Glutamatergic neuron (in vitro differentiated cells): ENCODE data around the gene MORC2. TPM values are rescaled to one million over a fixed set of nuclear protein-coding genes. Genes with fewer than 3 reads are reported as not detected.

ENCODE experiments used
- DNase-seq: peaks from one replicate; pipeline ENCODE4 v3.0.0; 2022
- H3K27ac Mint-ChIP-seq: one replicate; pipeline ENCODE4 v1.8.0; 2020; ENCODE audit warnings: mild to moderate bottlenecking, mixed read lengths, inconsistent platforms; ENCODE audit not compliant: unreplicated experiment
- H3K27me3 Mint-ChIP-seq: one replicate; pipeline ENCODE4 v1.8.0; 2020; ENCODE audit warnings: mild to moderate bottlenecking, moderate library complexity, mixed read lengths, inconsistent platforms; ENCODE audit not compliant: unreplicated experiment
- H3K36me3 Mint-ChIP-seq: one replicate; pipeline ENCODE4 v1.8.0; 2020; ENCODE audit warnings: mild to moderate bottlenecking, mixed read lengths, inconsistent platforms; ENCODE audit not compliant: unreplicated experiment
- H3K4me1 Mint-ChIP-seq: one replicate; pipeline ENCODE4 v1.8.0; 2020; ENCODE audit warnings: mild to moderate bottlenecking, low read depth, mixed read lengths, inconsistent platforms; ENCODE audit not compliant: unreplicated experiment
- H3K4me3 Mint-ChIP-seq: one replicate; pipeline ENCODE4 v1.8.0; 2020; ENCODE audit warnings: mild to moderate bottlenecking, mixed read lengths, inconsistent platforms; ENCODE audit not compliant: unreplicated experiment
- H3K9me3 Mint-ChIP-seq: one replicate; pipeline ENCODE4 v1.8.0; 2020; ENCODE audit warnings: mild to moderate bottlenecking, moderate library complexity, mixed read lengths, inconsistent platforms; ENCODE audit not compliant: unreplicated experiment
- total RNA-seq: library from RNA; stranded (reverse); fragmentation: NEBNext Ultra II Directional; extraction: Animal tissue kit (Norgen Biotek cat#: 25700); gene quantifications from one replicate; pipeline ENCODE4 v1.2.1, GENCODE V29; 2021; ENCODE audit not compliant: unreplicated experiment
- TF ChIP-seq, protein P1 (sequence below): fragments of 200-600 bp; sonication (generic); IDR thresholded peaks from one replicate; pipeline ENCODE4 v1.5.0; 2021; ENCODE audit not compliant: partially characterized antibody, unreplicated experiment

The MORC2 gene
- total RNA-seq, 1 donor from 2014 or later, result 72.8 TPM

DNA sequence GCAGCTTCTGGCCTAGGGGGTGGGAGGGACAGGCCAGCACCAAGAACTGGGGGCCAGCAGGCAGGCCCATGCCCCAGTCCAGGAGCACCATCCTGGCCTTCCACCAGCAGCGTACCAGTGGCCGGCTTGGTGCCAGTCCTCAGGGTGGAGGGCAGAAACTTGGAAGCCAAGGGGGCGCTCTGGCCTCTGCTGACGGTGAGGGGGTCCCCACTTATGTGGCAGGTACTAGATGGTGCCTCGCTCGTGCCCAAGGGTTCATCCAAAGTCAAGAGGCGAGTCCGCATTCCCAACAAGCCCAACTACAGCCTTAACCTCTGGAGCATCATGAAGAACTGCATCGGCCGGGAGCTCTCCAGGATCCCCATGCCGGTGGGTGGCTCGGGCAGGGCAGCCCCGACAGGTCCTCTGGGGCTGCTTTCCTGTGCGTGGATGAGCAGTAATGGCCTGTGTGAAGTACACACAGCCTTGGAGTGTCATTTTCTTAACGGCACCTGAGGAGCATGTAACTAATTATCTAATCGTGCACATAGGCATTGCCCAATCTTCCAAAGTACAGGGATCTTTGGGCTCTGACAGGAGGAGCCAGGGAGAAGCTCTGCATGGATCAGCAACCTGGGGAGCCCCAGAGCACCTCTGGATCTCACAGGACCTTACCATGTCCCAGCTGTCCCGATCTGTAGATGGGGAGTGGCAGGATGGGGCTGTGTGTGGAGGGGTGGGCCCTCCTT, 79.1 kb downstream of the MORC2 start:
- Mint-ChIP-seq H3K4me3 (no peak overlapping the region), H3K27me3 (peaks cover 7% of the 10 kb centered on the region)

DNA sequence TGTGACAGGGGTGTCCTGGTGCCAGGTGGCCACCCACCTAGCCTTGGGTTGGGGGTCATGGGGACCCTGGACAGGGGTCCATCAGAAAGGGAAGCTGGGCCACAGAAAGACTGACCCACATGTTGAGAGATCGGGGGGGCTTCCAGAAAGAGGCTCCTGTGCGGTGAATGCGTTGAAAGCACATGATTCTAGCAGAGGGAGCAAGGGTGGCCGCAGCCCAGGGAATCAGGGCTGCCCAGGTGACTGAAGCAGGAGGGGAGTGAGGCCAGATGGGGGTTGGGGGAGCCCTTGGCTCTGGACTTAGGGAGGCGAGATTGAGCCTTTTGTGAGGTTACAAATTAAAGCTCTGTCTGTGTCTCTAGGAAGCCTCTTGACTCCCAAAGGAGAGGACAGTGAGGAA, 80.7 kb downstream of the MORC2 start:
- TF ChIP-seq, protein P1, sequence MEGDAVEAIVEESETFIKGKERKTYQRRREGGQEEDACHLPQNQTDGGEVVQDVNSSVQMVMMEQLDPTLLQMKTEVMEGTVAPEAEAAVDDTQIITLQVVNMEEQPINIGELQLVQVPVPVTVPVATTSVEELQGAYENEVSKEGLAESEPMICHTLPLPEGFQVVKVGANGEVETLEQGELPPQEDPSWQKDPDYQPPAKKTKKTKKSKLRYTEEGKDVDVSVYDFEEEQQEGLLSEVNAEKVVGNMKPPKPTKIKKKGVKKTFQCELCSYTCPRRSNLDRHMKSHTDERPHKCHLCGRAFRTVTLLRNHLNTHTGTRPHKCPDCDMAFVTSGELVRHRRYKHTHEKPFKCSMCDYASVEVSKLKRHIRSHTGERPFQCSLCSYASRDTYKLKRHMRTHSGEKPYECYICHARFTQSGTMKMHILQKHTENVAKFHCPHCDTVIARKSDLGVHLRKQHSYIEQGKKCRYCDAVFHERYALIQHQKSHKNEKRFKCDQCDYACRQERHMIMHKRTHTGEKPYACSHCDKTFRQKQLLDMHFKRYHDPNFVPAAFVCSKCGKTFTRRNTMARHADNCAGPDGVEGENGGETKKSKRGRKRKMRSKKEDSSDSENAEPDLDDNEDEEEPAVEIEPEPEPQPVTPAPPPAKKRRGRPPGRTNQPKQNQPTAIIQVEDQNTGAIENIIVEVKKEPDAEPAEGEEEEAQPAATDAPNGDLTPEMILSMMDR, result no peak
- peaks cover 8% of the 10 kb centered on the region for H3K4me1 Mint-ChIP-seq
- no peaks in the 10 kb centered on the region for H3K36me3 Mint-ChIP-seq
- peaks cover 9% of the 10 kb centered on the region for H3K9me3 Mint-ChIP-seq
- H3K27ac Mint-ChIP-seq, result no peak overlapping the region
- H3K4me3 Mint-ChIP-seq, result no peak overlapping the region
- peaks cover 9% of the 10 kb centered on the region for H3K27me3 Mint-ChIP-seq
- DNase-seq, result no peak

More for the DNA sequence above, 79.1 kb downstream of the MORC2 start:
- H3K27ac Mint-ChIP-seq, result no peak overlapping the region
- H3K4me1 Mint-ChIP-seq, result peaks cover 8% of the 10 kb centered on the region
- peaks cover 9% of the 10 kb centered on the region for H3K9me3 Mint-ChIP-seq
- DNase-seq, result no peak
- H3K36me3 Mint-ChIP-seq, result no peaks in the 10 kb centered on the region
- TF ChIP-seq, protein P1, result no peak

DNA sequence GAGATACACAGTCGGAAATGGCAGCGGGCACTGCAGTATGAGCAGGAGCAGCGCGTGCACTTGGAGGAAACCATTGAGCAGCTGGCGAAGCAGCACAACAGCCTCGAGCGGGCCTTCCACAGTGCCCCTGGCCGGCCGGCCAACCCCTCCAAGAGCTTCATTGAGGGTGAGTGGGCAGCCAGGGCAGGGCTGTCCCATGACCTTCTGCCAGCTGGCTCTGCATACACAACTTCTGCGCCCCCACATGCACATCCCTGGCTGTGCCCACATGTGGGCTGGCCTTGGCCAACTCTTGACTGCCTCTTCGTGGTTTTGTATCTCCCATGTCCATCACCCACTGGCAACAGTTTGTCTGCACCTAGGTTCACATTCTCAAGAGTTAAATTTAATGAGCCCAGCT, 81.1 kb downstream of the MORC2 start:
- no peak overlapping the region for H3K27ac Mint-ChIP-seq
- H3K27me3 Mint-ChIP-seq, result peaks cover 12% of the 10 kb centered on the region
- peaks cover 9% of the 10 kb centered on the region for H3K9me3 Mint-ChIP-seq
- DNase-seq, result no peak
- TF ChIP-seq, protein P1, result no peak
- H3K36me3 Mint-ChIP-seq, result no peaks in the 10 kb centered on the region
- peaks cover 8% of the 10 kb centered on the region for H3K4me1 Mint-ChIP-seq
- no peak overlapping the region for H3K4me3 Mint-ChIP-seq

DNA sequence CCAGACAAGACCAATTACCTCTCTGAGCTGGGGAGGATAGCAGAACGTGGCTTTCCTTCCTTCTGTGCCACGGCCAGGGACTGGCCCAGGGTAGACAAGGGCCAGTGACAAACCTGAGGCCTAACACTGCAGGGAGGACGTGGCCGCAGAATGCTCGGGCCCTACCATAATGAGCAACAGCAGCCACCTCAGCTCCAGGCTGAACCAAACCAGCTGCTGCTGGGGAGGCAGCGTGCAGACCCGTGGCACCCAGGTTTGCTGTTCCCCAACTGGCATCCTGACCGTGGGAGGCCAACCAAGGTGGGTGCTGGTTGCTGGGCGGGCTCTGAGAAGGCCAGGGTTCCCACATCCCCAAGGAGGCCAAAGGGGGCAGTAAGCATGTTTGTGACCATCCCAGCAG, 83.0 kb downstream of the MORC2 start:
- H3K27ac Mint-ChIP-seq, result no peak overlapping the region
- TF ChIP-seq, protein P1, result no peak
- H3K36me3 Mint-ChIP-seq, result no peaks in the 10 kb centered on the region
- H3K4me3 Mint-ChIP-seq, result no peak overlapping the region
- H3K27me3 Mint-ChIP-seq, result peaks cover 10% of the 10 kb centered on the region
- peak; percentile 13 for DNase-seq
- H3K9me3 Mint-ChIP-seq, result peaks cover 8% of the 10 kb centered on the region
- H3K4me1 Mint-ChIP-seq, result peaks cover 3% of the 10 kb centered on the region

DNA sequence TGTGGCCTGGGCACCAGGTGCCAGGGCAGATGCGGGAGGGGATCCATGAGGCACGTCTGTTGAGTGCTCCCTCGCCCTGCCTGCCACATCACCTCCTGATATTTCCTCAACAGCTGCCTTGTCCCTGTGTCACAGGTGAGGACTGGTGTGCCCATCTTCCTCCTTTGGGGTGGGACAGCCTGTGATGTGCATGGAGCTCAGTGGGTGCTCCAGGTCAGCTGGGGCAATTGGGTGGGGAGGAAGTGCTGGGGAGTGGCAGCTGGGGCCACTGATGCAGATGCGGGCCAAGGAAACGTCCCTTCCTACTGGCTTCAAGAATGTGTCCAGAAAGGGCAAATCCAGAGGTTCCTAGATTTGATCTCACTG, 83.6 kb downstream of the MORC2 start:
- Mint-ChIP-seq H3K4me1 (peaks cover 4% of the 10 kb centered on the region), H3K9me3 (peaks cover 8% of the 10 kb centered on the region), H3K27ac (no peak overlapping the region), H3K36me3 (no peaks in the 10 kb centered on the region), H3K27me3 (peaks cover 8% of the 10 kb centered on the region), H3K4me3 (no peak overlapping the region)
- TF ChIP-seq, protein P1, result no peak
- DNase-seq, result no peak
